Measurements from ENCODE around the gene PLD6.

The PLD6 gene

DNA sequence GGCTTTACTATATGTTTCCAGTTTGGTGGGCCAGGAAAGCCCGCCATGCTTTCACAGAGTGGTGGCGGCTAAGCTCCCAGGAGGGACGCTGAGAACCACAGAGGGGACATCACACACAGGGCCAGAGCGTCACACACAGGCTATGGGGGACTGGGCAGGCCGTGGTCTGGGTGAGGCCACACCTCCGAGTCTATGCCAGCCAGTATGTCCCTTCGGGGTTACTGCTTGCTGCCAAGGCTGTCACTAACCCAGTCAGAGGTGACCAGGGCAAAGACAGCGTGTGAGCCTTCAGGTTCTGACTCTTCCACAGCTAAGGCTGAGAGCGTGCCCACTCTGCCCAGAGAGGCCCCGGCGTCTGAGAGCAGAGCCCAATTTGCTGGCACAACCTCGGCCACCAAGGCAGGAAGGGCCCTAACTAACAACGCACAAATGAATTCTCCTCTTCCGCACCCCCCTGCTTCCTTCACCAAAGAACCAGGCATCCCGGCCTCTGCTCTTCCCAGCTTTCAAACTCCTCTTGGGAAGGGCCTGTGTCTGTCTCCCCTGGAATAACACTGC lies 2.9 kb downstream of the PLD6 start:
- H3K27ac ChIP-seq = no peak overlapping the region
- H3K27me3 ChIP-seq = no peaks in the 10 kb centered on the region
- peaks cover 22% of the 10 kb centered on the region for H3K36me3 ChIP-seq
- no peaks in the 10 kb centered on the region for H3K9me3 ChIP-seq
- H3K4me1 ChIP-seq (ENCODE audit: control insufficient read depth in 1 of 2, insufficient read depth in 1 of 2, low read depth in 1 of 2, low read length in 1 of 2) = peaks cover 25 to 34% of the 10 kb centered on the region in 2 experiments
- no peak overlapping the region for H3K4me3 ChIP-seq (ENCODE audit: low read depth in 1 of 2, low read length in 1 of 2)
- TF ChIP-seq, protein P1, sequence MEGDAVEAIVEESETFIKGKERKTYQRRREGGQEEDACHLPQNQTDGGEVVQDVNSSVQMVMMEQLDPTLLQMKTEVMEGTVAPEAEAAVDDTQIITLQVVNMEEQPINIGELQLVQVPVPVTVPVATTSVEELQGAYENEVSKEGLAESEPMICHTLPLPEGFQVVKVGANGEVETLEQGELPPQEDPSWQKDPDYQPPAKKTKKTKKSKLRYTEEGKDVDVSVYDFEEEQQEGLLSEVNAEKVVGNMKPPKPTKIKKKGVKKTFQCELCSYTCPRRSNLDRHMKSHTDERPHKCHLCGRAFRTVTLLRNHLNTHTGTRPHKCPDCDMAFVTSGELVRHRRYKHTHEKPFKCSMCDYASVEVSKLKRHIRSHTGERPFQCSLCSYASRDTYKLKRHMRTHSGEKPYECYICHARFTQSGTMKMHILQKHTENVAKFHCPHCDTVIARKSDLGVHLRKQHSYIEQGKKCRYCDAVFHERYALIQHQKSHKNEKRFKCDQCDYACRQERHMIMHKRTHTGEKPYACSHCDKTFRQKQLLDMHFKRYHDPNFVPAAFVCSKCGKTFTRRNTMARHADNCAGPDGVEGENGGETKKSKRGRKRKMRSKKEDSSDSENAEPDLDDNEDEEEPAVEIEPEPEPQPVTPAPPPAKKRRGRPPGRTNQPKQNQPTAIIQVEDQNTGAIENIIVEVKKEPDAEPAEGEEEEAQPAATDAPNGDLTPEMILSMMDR (IDR thresholded peaks at IDR 0.05) = no peak

DNA sequence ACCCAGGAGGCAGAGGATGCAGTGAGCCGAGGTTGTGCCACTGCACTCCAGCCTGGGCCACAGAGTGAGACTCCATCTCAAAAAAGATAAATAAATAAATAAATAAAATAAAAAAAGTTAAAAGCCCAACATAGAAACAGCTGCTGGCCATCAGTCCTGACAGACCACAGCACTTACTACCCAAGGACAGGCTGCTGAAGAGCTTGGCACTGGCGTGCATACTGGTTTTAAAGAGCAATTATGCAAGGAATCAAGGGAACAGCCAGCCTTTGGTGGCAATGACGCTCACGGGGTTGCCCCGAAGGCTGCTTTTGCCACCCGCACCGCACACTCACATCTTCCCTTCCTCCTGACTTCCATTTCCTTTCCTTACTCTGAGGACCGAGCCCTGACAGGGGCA lies 4.2 kb downstream of the PLD6 start:
- Histone ChIP-seq H3K4me3 (ENCODE audit: low read depth in 1 of 2, low read length in 1 of 2) (no peak overlapping the region), H3K9me3 (no peaks in the 10 kb centered on the region), H3K27ac (no peak overlapping the region), H3K4me1 (ENCODE audit: control insufficient read depth in 1 of 2, insufficient read depth in 1 of 2, low read depth in 1 of 2, low read length in 1 of 2) (peaks cover 25 to 34% of the 10 kb centered on the region in 2 experiments), H3K27me3 (no peaks in the 10 kb centered on the region), H3K36me3 (peaks cover 22% of the 10 kb centered on the region)
- TF ChIP-seq, protein P1 (IDR thresholded peaks at IDR 0.05) = no peak

DNA sequence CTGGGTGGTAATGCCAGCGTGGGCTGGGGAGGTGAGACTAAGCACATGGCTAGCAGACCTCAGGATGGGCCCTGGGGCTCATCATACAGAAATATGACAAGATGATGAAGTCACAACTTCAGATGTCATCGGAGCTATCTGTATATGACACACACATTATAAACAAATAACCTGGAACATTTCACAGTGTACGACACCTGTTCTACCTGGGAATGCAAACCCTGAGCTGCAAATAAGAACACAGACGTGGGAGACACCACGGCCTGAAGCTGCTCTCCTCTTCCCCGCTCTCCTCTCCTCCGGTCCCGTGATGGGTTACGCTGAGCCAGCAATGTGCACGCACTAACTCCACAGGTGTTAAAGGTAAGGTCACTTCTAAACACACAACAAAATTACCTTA lies 4.9 kb downstream of the PLD6 start:
- Histone ChIP-seq H3K9me3 (no peaks in the 10 kb centered on the region), H3K27ac (no peak overlapping the region), H3K36me3 (peaks cover 22% of the 10 kb centered on the region), H3K4me1 (ENCODE audit: control insufficient read depth in 1 of 2, insufficient read depth in 1 of 2, low read depth in 1 of 2, low read length in 1 of 2) (peaks cover 25 to 30% of the 10 kb centered on the region in 2 experiments), H3K27me3 (no peaks in the 10 kb centered on the region), H3K4me3 (ENCODE audit: low read depth in 1 of 2, low read length in 1 of 2) (no peak overlapping the region)
- TF ChIP-seq, protein P1 (IDR thresholded peaks at IDR 0.05) = no peak

DNA sequence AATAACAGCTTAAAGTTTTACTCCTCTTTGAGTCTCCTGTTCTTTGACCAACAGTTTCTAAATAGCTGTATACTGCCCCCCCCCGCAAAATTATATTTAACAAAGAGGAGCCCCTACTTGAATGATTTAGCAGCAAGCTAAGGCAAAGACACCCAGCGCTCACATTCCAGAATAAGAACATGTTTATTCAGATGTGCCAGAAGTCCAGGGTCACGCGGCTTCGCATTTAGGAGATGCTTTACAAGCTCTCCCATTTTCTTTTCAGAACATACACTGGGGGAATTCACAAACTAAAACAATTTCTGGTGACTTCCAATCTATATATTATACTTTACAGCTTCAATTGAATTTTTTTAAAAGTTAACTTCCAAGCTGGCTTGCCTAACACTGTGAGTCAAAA lies 5.3 kb downstream of the PLD6 start:
- Histone ChIP-seq H3K4me3 (ENCODE audit: low read depth in 1 of 2, low read length in 1 of 2) (no peak overlapping the region), H3K9me3 (no peaks in the 10 kb centered on the region), H3K27me3 (no peaks in the 10 kb centered on the region), H3K4me1 (ENCODE audit: control insufficient read depth in 1 of 2, insufficient read depth in 1 of 2, low read depth in 1 of 2, low read length in 1 of 2) (peaks cover 24 to 25% of the 10 kb centered on the region in 2 experiments), H3K36me3 (peaks cover 22% of the 10 kb centered on the region), H3K27ac (no peak overlapping the region)
- TF ChIP-seq, protein P1 (IDR thresholded peaks at IDR 0.05) = no peak

DNA sequence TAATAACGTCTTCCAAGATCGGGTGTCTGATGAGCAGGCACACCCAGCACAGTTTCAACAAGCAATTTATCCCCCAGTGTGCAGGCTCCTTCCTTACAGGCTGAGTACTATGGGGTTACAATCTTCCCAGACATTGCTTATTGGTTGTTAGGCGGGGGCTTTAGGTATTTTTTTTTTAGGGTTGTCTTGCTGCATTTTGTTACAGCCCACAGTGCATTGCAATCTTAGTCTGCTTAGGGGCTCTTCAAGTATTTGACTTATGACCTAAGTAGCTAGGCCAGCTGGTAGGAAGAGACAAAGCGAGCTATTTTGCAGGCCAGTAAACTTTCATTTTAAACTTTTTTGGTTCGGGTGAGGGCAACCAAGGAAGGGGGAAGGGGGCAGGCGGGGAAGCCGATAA lies 5.8 kb downstream of the PLD6 start:
- H3K27me3 ChIP-seq = no peaks in the 10 kb centered on the region
- H3K4me3 ChIP-seq (ENCODE audit: low read depth in 1 of 2, low read length in 1 of 2) = no peak overlapping the region
- TF ChIP-seq, protein P1 (IDR thresholded peaks at IDR 0.05) = no peak

More for the DNA sequence above, 5.8 kb downstream of the PLD6 start:
- no peak overlapping the region for H3K27ac ChIP-seq
- H3K36me3 ChIP-seq = peaks cover 22% of the 10 kb centered on the region
- peaks cover 19 to 20% of the 10 kb centered on the region in 2 experiments for H3K4me1 ChIP-seq (ENCODE audit: control insufficient read depth in 1 of 2, insufficient read depth in 1 of 2, low read depth in 1 of 2, low read length in 1 of 2)
- no peaks in the 10 kb centered on the region for H3K9me3 ChIP-seq

Data from neutrophil (primary cell).